ENCODE data around the gene EDIL3.

EDIL3 gene

DNA sequence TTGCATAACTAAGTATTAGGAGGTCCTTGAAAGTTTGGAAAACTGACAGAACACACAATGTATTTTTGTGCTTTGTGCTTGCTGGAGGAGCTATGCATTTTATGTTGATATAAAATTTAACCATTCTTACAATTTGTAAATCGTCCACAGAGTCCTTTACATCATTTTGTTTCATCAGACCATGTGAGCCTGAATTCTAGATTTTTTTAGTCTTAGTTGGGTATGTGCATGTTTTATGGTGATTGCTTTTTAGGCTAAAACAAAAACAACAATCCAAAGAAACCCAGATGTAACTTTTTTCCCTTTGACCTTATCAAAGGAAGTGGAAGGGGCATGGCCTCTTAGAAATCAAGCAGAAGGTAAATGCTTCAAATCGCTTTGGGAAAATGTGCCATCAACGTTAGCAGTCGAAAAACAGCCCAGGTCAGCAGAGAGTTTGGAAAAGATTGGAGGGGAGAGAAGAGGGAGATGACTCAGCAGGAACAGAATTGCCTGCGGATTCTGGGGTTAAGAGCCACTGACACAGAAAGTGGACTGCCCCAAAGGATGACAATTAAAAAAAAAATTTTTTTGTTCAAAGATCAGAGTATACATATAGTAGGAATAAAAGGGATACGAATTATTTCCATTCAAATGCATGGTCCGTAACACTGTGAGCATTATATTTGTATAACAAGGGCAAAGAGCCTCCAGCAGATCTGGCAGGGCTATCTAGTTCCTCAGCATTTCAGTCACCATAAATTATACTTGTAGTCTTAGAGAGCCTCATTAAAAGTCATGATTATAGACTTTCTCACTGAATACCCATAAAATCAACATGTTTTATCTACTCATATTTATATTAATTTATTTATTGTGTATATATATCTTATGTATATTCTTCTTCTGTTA lies 410.5 kb downstream of the EDIL3 start:
- DNase-seq (ENCODE audit: low read depth), result no peak
- H3K4me3 ChIP-seq (ENCODE audit: control insufficient read depth, low read depth, low read length), result no peak overlapping the region
- TF ChIP-seq, protein P1, sequence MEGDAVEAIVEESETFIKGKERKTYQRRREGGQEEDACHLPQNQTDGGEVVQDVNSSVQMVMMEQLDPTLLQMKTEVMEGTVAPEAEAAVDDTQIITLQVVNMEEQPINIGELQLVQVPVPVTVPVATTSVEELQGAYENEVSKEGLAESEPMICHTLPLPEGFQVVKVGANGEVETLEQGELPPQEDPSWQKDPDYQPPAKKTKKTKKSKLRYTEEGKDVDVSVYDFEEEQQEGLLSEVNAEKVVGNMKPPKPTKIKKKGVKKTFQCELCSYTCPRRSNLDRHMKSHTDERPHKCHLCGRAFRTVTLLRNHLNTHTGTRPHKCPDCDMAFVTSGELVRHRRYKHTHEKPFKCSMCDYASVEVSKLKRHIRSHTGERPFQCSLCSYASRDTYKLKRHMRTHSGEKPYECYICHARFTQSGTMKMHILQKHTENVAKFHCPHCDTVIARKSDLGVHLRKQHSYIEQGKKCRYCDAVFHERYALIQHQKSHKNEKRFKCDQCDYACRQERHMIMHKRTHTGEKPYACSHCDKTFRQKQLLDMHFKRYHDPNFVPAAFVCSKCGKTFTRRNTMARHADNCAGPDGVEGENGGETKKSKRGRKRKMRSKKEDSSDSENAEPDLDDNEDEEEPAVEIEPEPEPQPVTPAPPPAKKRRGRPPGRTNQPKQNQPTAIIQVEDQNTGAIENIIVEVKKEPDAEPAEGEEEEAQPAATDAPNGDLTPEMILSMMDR (conservative IDR thresholded peaks at IDR 0.05; ENCODE audit: control insufficient read depth, insufficient read depth, low read depth, low read length), result no peak

DNA sequence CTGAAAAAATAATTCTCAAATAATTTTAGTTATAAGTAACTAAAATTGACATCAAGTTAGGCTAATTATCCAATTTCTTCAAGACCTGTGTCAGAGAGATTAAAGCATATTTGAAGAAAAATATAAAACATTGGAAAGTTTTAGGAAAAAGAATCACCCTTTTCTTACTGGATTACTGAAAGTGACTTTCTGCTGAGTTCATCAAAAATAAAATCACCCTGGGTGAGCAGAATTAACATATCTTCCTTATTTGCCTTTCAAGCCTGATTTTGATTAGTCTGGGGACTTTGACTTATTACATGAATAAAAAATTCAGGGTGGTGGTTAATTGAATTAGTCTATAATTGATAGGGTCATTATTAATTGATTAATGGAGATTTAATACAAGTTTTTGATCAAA lies 411.8 kb downstream of the EDIL3 start:
- no peak for DNase-seq (ENCODE audit: low read depth)
- H3K4me3 ChIP-seq (ENCODE audit: control insufficient read depth, low read depth, low read length), result no peak overlapping the region
- TF ChIP-seq, protein P1 (conservative IDR thresholded peaks at IDR 0.05; ENCODE audit: control insufficient read depth, insufficient read depth, low read depth, low read length), result no peak

DNA sequence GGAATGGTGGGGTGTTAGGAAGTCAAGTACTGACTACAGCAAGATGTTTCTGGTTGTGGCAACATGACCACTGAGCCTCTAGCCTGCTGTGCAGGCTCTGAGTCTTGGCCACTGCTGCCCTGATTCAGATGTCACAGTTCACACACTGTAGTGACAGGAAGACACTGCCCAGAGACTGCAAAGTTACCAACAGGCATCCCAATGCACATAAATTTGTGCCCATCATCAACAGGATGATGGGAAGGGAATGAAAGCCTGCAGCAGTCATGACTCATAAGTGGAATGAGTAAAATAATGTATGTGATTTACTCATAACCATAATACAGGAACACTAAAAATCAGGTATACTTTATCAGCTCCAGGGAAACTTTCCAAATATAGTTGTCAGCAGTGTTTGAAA lies 412.4 kb downstream of the EDIL3 start:
- peak; percentile 25 for DNase-seq (ENCODE audit: low read depth)
- H3K4me3 ChIP-seq (ENCODE audit: control insufficient read depth, low read depth, low read length), result no peak overlapping the region
- TF ChIP-seq, protein P1 (conservative IDR thresholded peaks at IDR 0.05; ENCODE audit: control insufficient read depth, insufficient read depth, low read depth, low read length), result no peak

DNA sequence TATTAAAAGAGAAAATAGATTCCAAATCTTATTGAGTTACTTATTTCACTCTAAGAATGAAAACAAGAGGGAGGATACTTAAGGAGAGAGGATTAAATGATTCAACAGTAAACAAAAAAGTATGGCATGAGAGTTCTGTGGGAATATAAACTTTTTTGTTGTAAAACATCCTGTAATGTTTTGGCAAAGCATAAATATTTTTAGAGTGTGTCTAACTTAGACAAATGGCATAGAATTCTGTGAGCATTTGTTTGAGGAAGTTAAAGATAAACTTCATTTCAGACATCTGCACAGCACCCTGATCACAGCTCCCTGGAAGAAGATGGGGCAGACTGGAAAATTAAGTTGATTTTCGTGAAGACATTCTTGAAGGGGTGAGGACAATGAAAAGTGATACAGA lies 417.3 kb downstream of the EDIL3 start:
- DNase-seq (ENCODE audit: low read depth), result no peak
- no peak overlapping the region for H3K4me3 ChIP-seq (ENCODE audit: control insufficient read depth, low read depth, low read length)
- TF ChIP-seq, protein P1 (conservative IDR thresholded peaks at IDR 0.05; ENCODE audit: control insufficient read depth, insufficient read depth, low read depth, low read length), result no peak

DNA sequence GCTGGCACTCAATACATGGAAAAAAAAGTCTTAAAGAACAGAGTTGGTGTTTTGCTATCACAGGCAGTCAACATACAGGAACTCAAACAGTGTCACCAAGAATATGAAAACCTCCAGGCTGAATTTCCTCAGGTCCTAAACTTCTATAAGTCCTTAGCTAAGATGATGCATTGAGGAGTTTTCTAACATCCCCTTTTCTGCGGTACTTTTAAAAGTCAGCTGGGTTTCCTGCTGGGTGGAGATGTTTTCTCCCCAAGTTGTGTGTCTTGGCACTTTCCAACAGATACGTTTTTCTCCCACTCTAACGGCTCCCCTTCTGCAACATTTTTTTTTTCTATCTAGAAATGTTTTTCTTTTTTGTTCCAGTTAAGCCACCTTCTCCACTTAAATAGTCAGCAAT lies 419.2 kb downstream of the EDIL3 start:
- no peak for DNase-seq (ENCODE audit: low read depth)
- TF ChIP-seq, protein P1 (conservative IDR thresholded peaks at IDR 0.05; ENCODE audit: control insufficient read depth, insufficient read depth, low read depth, low read length), result no peak
- no peak overlapping the region for H3K4me3 ChIP-seq (ENCODE audit: control insufficient read depth, low read depth, low read length)

DNA sequence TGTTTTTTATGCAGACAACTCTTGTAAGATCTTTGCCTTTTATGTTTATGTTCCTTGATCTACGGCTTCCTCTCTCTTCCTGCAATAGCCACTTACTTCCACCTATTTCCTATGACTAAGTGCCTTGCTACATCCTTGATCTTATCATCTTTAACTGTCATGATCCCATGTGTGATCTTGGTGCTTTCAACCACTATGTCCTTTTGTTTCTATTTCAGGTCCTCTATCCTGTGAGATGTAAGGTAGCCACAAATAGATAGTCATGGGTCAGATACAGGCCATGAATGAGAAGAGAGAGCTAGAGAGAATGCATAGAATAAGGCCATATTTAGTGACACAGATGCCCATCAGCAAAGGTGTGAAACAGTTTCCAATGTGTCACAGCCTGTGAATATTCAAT lies 420.4 kb downstream of the EDIL3 start:
- TF ChIP-seq, protein P1 (conservative IDR thresholded peaks at IDR 0.05; ENCODE audit: control insufficient read depth, insufficient read depth, low read depth, low read length), result no peak
- H3K4me3 ChIP-seq (ENCODE audit: control insufficient read depth, low read depth, low read length), result no peak overlapping the region
- no peak for DNase-seq (ENCODE audit: low read depth)
